DND-41 (cell line): ENCODE results near the gene PEMT.

ENCODE experiments used
- ATAC-seq: fragments of 200-7000 bp; cut with Tn5 transposase; 3 replicates; pipeline ENCODE4 v1.9.1; 2021; ENCODE audit warnings: low read depth; ENCODE audit not compliant: insufficient read depth
- DNase-seq: peaks from one replicate; pipeline ENCODE4 v3.0.0-alpha.2; 2020
- H2AFZ ChIP-seq: 2 replicates; pipeline ENCODE4 v1.6.0; 2012; ENCODE audit warnings: low read depth, low read length
- H3K27ac ChIP-seq: 2 replicates; pipeline ENCODE4 v1.5.1; 2012; ENCODE audit warnings: low read length, inconsistent platforms
- H3K27me3 ChIP-seq: fragments of 200-600 bp; sonication (generic); 2 replicates; pipeline ENCODE4 v1.6.0; 2012; ENCODE audit warnings: low read length, mild to moderate bottlenecking, inconsistent platforms; ENCODE audit not compliant: insufficient read depth, poor library complexity
- H3K36me3 ChIP-seq: 2 replicates; pipeline ENCODE4 v1.5.1; 2012; ENCODE audit warnings: low read length, inconsistent platforms; ENCODE audit not compliant: insufficient read depth
- H3K4me1 ChIP-seq: 2 replicates; pipeline ENCODE4 v1.5.1; 2012; ENCODE audit warnings: mild to moderate bottlenecking, low read length; ENCODE audit not compliant: insufficient read depth
- H3K4me2 ChIP-seq: 2 replicates; pipeline ENCODE4 v1.6.0; 2012; ENCODE audit warnings: mild to moderate bottlenecking, moderate library complexity, low read length, inconsistent platforms; ENCODE audit not compliant: insufficient read depth
- H3K4me3 ChIP-seq, 2 experiments: fragments of 200-600 bp in 1 of 2; shearing (Covaris generic) in 1 of 2; 2 replicates each; pipeline ENCODE4 v1.5.1; 2012 to 2016; ENCODE audit warnings: inconsistent platforms in 2 of 2, low read length in 2 of 2, mild to moderate bottlenecking in 2 of 2, low read depth in 1 of 2, moderate library complexity in 1 of 2
- H3K79me2 ChIP-seq: 2 replicates; pipeline ENCODE4 v1.6.0; 2012; ENCODE audit warnings: low read length, inconsistent platforms; ENCODE audit not compliant: insufficient read depth
- H3K9ac ChIP-seq: 2 replicates; pipeline ENCODE4 v1.6.0; 2012; ENCODE audit warnings: low read depth, mild to moderate bottlenecking, inconsistent platforms, low read length, moderate library complexity
- H3K9me3 ChIP-seq: 2 replicates; pipeline ENCODE4 v1.5.1; 2012; ENCODE audit warnings: low read length, moderate library complexity, mild to moderate bottlenecking, inconsistent platforms; ENCODE audit not compliant: insufficient read depth, severe bottlenecking
- H4K20me1 ChIP-seq: 2 replicates; pipeline ENCODE4 v1.6.0; 2012; ENCODE audit warnings: low read length; ENCODE audit not compliant: insufficient read depth
- CTCF ChIP-seq: IDR thresholded peaks from 2 replicates; pipeline ENCODE4 v1.5.1; 2012; ENCODE audit warnings: borderline replicate concordance, low read length, moderate library complexity, mild to moderate bottlenecking; ENCODE audit not compliant: poor library complexity, severe bottlenecking; ENCODE audit errors: extremely low read depth
- EZH2 ChIP-seq: IDR thresholded peaks from 3 replicates; pipeline ENCODE4 v1.6.1; 2012; ENCODE audit warnings: borderline replicate concordance, low read depth, mild to moderate bottlenecking, moderate library complexity, low read length, inconsistent platforms; ENCODE audit not compliant: severe bottlenecking

PEMT gene

GRCh38 chr17:17569691-17570090 lies 21.8 kb downstream of the PEMT start:
- H3K4me2 ChIP-seq = no peak overlapping the region
- H3K27ac ChIP-seq = no peak overlapping the region
- no peaks in the 10 kb centered on the region for H3K4me1 ChIP-seq
- H3K9me3 ChIP-seq = no peaks in the 10 kb centered on the region
- no peak overlapping the region for H3K9ac ChIP-seq
- H3K4me3 ChIP-seq = no peak overlapping the region
- peaks cover 5% of the 10 kb centered on the region for H3K36me3 ChIP-seq
- peaks cover 13% of the 10 kb centered on the region; the same call in 1 of the 2 replicates for H4K20me1 ChIP-seq
- peaks cover 4% of the 10 kb centered on the region; the same call in 1 of the 2 replicates for H3K79me2 ChIP-seq
- TF ChIP-seq EZH2 (no peak), CTCF (no peak)
- H2AFZ ChIP-seq = no peak overlapping the region
- no peak for DNase-seq
- no peak for ATAC-seq
- no peaks in the 10 kb centered on the region for H3K27me3 ChIP-seq

GRCh38 chr17:17568772-17569195 lies 22.7 kb downstream of the PEMT start:
- Histone ChIP-seq H3K4me1 (no peaks in the 10 kb centered on the region), H3K36me3 (peaks cover 1% of the 10 kb centered on the region; the same call in 1 of the 2 replicates), H3K9ac (no peak overlapping the region), H3K9me3 (no peaks in the 10 kb centered on the region), H3K79me2 (peaks cover 4% of the 10 kb centered on the region; the same call in 1 of the 2 replicates), H4K20me1 (peaks cover 13% of the 10 kb centered on the region; the same call in 1 of the 2 replicates), H3K27ac (peak overlapping the region; percentile 2; the same call in 1 of the 2 replicates), H3K4me2 (no peak overlapping the region), H3K4me3 (no peak overlapping the region), H3K27me3 (no peaks in the 10 kb centered on the region), H2AFZ (no peak overlapping the region)
- DNase-seq (peak; percentile 68), ATAC-seq (peak; percentile 74; the same call in 2 of the 3 replicates)
- TF ChIP-seq EZH2 (no peak), CTCF (peak; percentile 92)

- Histone ChIP-seq H3K9me3 (no peaks in the 10 kb centered on the region), H3K27ac (0 out of 2 replicates have a peak overlapping the region, but pooled peaks have one; percentile 17), H3K4me2 (no peak overlapping the region), H3K4me1 (no peaks in the 10 kb centered on the region), H3K27me3 (no peaks in the 10 kb centered on the region), H3K9ac (no peak overlapping the region), H3K4me3 (no peak overlapping the region), H3K36me3 (no peaks in the 10 kb centered on the region; the same call in 1 of the 2 replicates), H3K79me2 (peaks cover 4% of the 10 kb centered on the region; the same call in 1 of the 2 replicates), H2AFZ (no peak overlapping the region), H4K20me1 (peaks cover 13% of the 10 kb centered on the region; the same call in 1 of the 2 replicates)
- no peak for DNase-seq
- no peak for ATAC-seq
- no peak for TF ChIP-seq CTCF
- TF ChIP-seq EZH2 = no peak
These were observed 23.9 kb downstream of the PEMT start for GRCh38 chr17:17567631-17568030.
